Endometrial microvascular endothelial cells (primary cell): Measurements from ENCODE around the gene CIT. TPM values are rescaled to one million over a fixed set of nuclear protein-coding genes. Genes with fewer than 3 reads are reported as not detected.
"Not testable (repeated sequence)": the region's sequence is repeated elsewhere in the genome, so short reads cannot be mapped to it uniquely, and the experiment has no call there.

ENCODE experiments used
- in situ Hi-C: cut with HindIII; loops from 2 replicates; pipeline ENCODE4 v1.10.0; 2017; ENCODE audit warnings: low sequenced_read_pairs, low pct_unique_long_range_greater_than_20kb; ENCODE audit errors: inconsistent ontology term
- total RNA-seq: library from RNA; depleted of rRNA; stranded (reverse); fragments of >200 nt; gene quantifications from one replicate; pipeline ENCODE4 v1.2.3, GENCODE V29; 2015; ENCODE audit errors: inconsistent ontology term

CIT gene
- total RNA-seq, 1 donor from 2014 or later: 33.0 TPM

- in situ Hi-C loops: no loop called here
These were observed 207.2 kb downstream of the CIT start for GRCh38 chr12:119669744-119670472.

GRCh38 chr12:119668324-119668841, 208.7 kb downstream of the CIT start:
- in situ Hi-C loops: no loop called here

- in situ Hi-C loops: no loop called here
These were observed 209.4 kb downstream of the CIT start, which contains the start of gene PRKAB1 for GRCh38 chr12:119667577-119668323. TSS of gene PRKAB1 (plus strand) at chr12:119668133. CDS start at chr12:119668245, 112 bp downstream.

GRCh38 chr12:119666900-119667576, 210.1 kb downstream of the CIT start:
- in situ Hi-C loops: no loop called here

- in situ Hi-C loops: no loop called here
These were observed 210.8 kb downstream of the CIT start for GRCh38 chr12:119666226-119666795.

GRCh38 chr12:119665164-119665929, 211.8 kb downstream of the CIT start:
- in situ Hi-C loops: no loop called here

- in situ Hi-C loops: no loop called here
These were observed 212.5 kb downstream of the CIT start for GRCh38 chr12:119664642-119665041.

GRCh38 chr12:119661882-119662281, 215.2 kb downstream of the CIT start:
- in situ Hi-C loops: no loop called here

- in situ Hi-C loops: no loop called here
These were observed 217.0 kb downstream of the CIT start for GRCh38 chr12:119660076-119660475.

GRCh38 chr12:119659289-119659897, 217.7 kb downstream of the CIT start:
- in situ Hi-C loops: no loop called here

GRCh38 chr12:119658166-119658565, 219.0 kb downstream of the CIT start:
- in situ Hi-C loops: not testable (repeated sequence)

GRCh38 chr12:119657001-119657400, 220.1 kb downstream of the CIT start:
- in situ Hi-C loops: not testable (repeated sequence)

GRCh38 chr12:119652665-119653064, 224.5 kb downstream of the CIT start:
- in situ Hi-C loops: no loop called here

- in situ Hi-C loops: no loop called here
These were observed 227.8 kb downstream of the CIT start for GRCh38 chr12:119649202-119649808.

- in situ Hi-C loops: no loop called here
These were observed 231.5 kb downstream of the CIT start for GRCh38 chr12:119645535-119646059.

- in situ Hi-C loops: no loop called here
These were observed 232.2 kb downstream of the CIT start for GRCh38 chr12:119644930-119645329.

- in situ Hi-C loops: no loop called here
These were observed 234.1 kb downstream of the CIT start for GRCh38 chr12:119642986-119643385.
